Keratinocyte (primary cell): ENCODE data around the gene TEX53. TPM values are rescaled to one million over a fixed set of nuclear protein-coding genes. Genes with fewer than 3 reads are reported as not detected.

Experiments
- DNase-seq: peaks from one replicate; pipeline ENCODE4 v3.0.0-alpha.2; 2011; ENCODE audit warnings: low read depth, missing footprints, low spot score
- FAIRE-seq: peaks from 2 replicates; lab custom pipeline; 2011; peaks lifted over from hg19 to GRCh38; lab: Jason Lieb, UNC
- H2AFZ ChIP-seq: 2 replicates; pipeline ENCODE4 v1.6.0; 2012; ENCODE audit warnings: low read length, control low read depth, inconsistent platforms; ENCODE audit not compliant: control insufficient read depth
- H3K27ac ChIP-seq: 2 replicates; pipeline ENCODE4 v1.5.1; 2011; ENCODE audit warnings: low read length; ENCODE audit not compliant: control insufficient read depth, insufficient read depth
- H3K27me3 ChIP-seq: 3 replicates; pipeline ENCODE4 v1.6.0; 2011; ENCODE audit warnings: low read length; ENCODE audit not compliant: control insufficient read depth, insufficient read depth; ENCODE audit errors: extremely low read depth
- H3K36me3 ChIP-seq, 2 experiments: 2 replicates in 1 of 2; 3 replicates in 1 of 2; pipeline ENCODE4 v1.5.1; 2011; ENCODE audit warnings: low read length in 2 of 2, mild to moderate bottlenecking in 1 of 2; ENCODE audit not compliant: control insufficient read depth in 2 of 2, insufficient read depth in 2 of 2; ENCODE audit errors: extremely low read depth in 1 of 2
- H3K4me1 ChIP-seq: 3 replicates; pipeline ENCODE4 v1.5.1; 2011; ENCODE audit warnings: low read length; ENCODE audit not compliant: control insufficient read depth, insufficient read depth; ENCODE audit errors: extremely low read depth
- H3K4me2 ChIP-seq: 3 replicates; pipeline ENCODE4 v1.6.0; 2011; ENCODE audit warnings: low read depth, low read length; ENCODE audit not compliant: control insufficient read depth, insufficient read depth; ENCODE audit errors: extremely low read depth
- H3K4me3 ChIP-seq, 3 experiments: fragments of 200-600 bp in 1 of 3; sonication (generic) in 1 of 3; 2 replicates in 2 of 3; 3 replicates in 1 of 3; pipeline ENCODE4 v1.5.1; 2011 to 2016; ENCODE audit warnings: low read length in 3 of 3, mild to moderate bottlenecking in 3 of 3, control low read depth in 2 of 3, inconsistent platforms in 1 of 3, low read depth in 1 of 3, mixed read lengths in 1 of 3, mixed run types in 1 of 3, moderate library complexity in 1 of 3; ENCODE audit not compliant: control insufficient read depth in 2 of 3, insufficient read depth in 2 of 3; ENCODE audit errors: extremely low read depth in 1 of 3
- H3K79me2 ChIP-seq: 2 replicates; pipeline ENCODE4 v1.6.0; 2012; ENCODE audit warnings: low read length; ENCODE audit not compliant: control insufficient read depth, insufficient read depth
- H3K9ac ChIP-seq: 3 replicates; pipeline ENCODE4 v1.6.0; 2011; ENCODE audit warnings: low read length; ENCODE audit not compliant: control insufficient read depth, insufficient read depth; ENCODE audit errors: extremely low read depth
- H3K9me1 ChIP-seq: 3 replicates; pipeline ENCODE4 v1.6.0; 2011; ENCODE audit warnings: low read length; ENCODE audit not compliant: control insufficient read depth, insufficient read depth; ENCODE audit errors: extremely low read depth
- H3K9me3 ChIP-seq: 2 replicates; pipeline ENCODE4 v1.5.1; 2012; ENCODE audit warnings: low read depth, low read length; ENCODE audit not compliant: control insufficient read depth
- H4K20me1 ChIP-seq: 3 replicates; pipeline ENCODE4 v1.6.0; 2011; ENCODE audit warnings: low read length; ENCODE audit not compliant: control insufficient read depth, insufficient read depth; ENCODE audit errors: extremely low read depth
- EZH2 ChIP-seq: IDR thresholded peaks from one replicate; pipeline ENCODE4 v1.6.1; 2012; ENCODE audit warnings: inconsistent platforms, mild to moderate bottlenecking, low read length, moderate library complexity
- dilution Hi-C: fragments of 300-500 bp; cut with MboI; formaldehyde crosslinking; loops from one replicate; pipeline ENCODE4 v1.7.0; 2020; ENCODE audit warnings: low sequenced_read_pairs; ENCODE audit not compliant: extremely low pct_ligation_motif_present
- polyA plus RNA-seq, 5 experiments: library from polyadenylated mRNA; depleted of rRNA in 3 of 5; stranded (reverse) in 3 of 5; stranded (forward) in 1 of 5; unstranded in 1 of 5; fragments of >200 nt; gene quantifications; 1 replicate in 1 of 5; 2 replicates in 3 of 5; 3 replicates in 1 of 5; pipeline versions ENCODE4 v1.2.1 to v1.2.3, GENCODE V29; 2011 to 2012; ENCODE audit warnings: missing spikeins in 2 of 5, low read depth in 1 of 5, low replicate concordance in 1 of 5
- TF ChIP-seq, protein P1 (sequence below), 3 experiments: IDR thresholded peaks in 1 of 3; conservative IDR thresholded peaks in 1 of 3; optimal IDR thresholded peaks in 1 of 3; 2 replicates in 2 of 3; 3 replicates in 1 of 3; pipeline versions ENCODE3 to v1.5.1; 2011; ENCODE audit warnings: low read length in 3 of 3, mild to moderate bottlenecking in 3 of 3, moderate library complexity in 2 of 3, control low read depth in 1 of 3, inconsistent platforms in 1 of 3; ENCODE audit not compliant: insufficient read depth in 2 of 3; ENCODE audit errors: extremely low read depth in 1 of 3

TEX53 gene
- polyA plus RNA-seq, 1 donor (not counting 4 experiments of a cell fraction or from before 2014, with no cell fraction given) = not detected

DNA sequence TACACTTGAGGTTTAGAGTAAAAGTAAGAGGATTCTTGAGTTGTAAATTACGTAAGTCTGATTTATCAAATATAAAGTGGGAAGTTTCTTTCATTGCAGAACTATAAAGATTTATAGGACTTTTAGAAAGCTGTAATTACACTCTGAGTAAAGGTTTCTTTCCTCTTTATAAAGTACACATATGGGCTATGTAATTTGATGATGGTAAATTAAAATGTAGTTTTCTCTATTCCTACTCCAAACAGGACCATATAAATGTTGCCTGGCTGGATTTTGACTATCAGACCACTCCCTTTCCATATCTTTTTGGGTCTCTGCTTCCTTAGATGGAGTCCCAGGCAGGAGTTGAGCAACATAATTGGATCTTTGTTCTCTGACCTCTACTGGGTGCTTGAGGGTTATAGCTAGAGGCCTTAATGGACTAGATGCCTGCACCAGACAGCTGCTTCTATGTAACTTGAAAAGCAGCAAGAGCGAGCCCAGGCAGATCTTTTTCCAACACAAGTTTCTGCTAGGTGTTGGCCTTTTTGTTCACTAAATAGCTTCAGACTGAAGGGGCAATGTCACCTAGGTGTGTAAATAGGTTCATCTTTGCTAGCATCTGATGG is 35.7 kb upstream of the TEX53 start:
- Histone ChIP-seq H3K27ac (no peak overlapping the region), H4K20me1 (no peaks in the 10 kb centered on the region), H3K4me3 (no peak overlapping the region), H3K36me3 (no peaks in the 10 kb centered on the region), H3K79me2 (no peaks in the 10 kb centered on the region), H3K4me2 (peak overlapping the region; percentile 39), H3K9ac (no peak overlapping the region), H3K27me3 (no peaks in the 10 kb centered on the region), H3K4me1 (peaks cover 48% of the 10 kb centered on the region), H3K9me3 (no peaks in the 10 kb centered on the region), H3K9me1 (no peaks in the 10 kb centered on the region), H2AFZ (no peak overlapping the region)
- dilution Hi-C loops = loop anchor here (25.0 kb wide), 1 partner anchor 319 kb away; no protein-coding TSS in a partner anchor
- DNase-seq = no peak
- TF ChIP-seq EZH2 = no peak
- TF ChIP-seq, protein P1, sequence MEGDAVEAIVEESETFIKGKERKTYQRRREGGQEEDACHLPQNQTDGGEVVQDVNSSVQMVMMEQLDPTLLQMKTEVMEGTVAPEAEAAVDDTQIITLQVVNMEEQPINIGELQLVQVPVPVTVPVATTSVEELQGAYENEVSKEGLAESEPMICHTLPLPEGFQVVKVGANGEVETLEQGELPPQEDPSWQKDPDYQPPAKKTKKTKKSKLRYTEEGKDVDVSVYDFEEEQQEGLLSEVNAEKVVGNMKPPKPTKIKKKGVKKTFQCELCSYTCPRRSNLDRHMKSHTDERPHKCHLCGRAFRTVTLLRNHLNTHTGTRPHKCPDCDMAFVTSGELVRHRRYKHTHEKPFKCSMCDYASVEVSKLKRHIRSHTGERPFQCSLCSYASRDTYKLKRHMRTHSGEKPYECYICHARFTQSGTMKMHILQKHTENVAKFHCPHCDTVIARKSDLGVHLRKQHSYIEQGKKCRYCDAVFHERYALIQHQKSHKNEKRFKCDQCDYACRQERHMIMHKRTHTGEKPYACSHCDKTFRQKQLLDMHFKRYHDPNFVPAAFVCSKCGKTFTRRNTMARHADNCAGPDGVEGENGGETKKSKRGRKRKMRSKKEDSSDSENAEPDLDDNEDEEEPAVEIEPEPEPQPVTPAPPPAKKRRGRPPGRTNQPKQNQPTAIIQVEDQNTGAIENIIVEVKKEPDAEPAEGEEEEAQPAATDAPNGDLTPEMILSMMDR (optimal IDR thresholded peaks at IDR 0.05 in 1 of 3, IDR thresholded peaks at IDR 0.05 in 1 of 3, conservative IDR thresholded peaks at IDR 0.05 in 1 of 3; ENCODE audit: extremely low read depth in 1 of 3, insufficient read depth in 2 of 3, low read length in 3 of 3) = no peak
- no peak for FAIRE-seq

DNA sequence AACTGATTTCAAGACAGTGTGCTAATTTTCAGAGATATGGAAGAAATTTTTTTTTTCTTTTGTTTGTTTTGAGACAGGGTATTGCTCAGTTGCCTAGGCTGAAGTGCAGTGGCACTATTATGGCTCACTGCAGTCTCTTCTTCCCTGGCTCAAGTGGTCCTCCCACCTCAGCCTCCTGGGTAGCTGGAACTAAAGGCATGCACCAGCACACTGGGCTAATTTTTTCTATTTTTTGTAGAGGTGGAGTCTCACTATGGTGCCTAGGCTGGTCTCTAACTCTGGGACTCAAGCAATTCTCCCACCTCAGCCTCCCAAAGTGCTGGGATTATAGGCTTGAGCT is 34.3 kb upstream of the TEX53 start:
- Histone ChIP-seq H2AFZ (no peak overlapping the region), H3K9me3 (no peaks in the 10 kb centered on the region), H3K4me3 (no peak overlapping the region), H3K9ac (no peak overlapping the region), H3K27ac (peak overlapping the region; percentile 57), H3K4me1 (peaks cover 43% of the 10 kb centered on the region), H3K9me1 (no peaks in the 10 kb centered on the region), H3K4me2 (peak overlapping the region; percentile 13), H4K20me1 (no peaks in the 10 kb centered on the region), H3K27me3 (no peaks in the 10 kb centered on the region), H3K79me2 (no peaks in the 10 kb centered on the region), H3K36me3 (no peaks in the 10 kb centered on the region)
- TF ChIP-seq, protein P1 (optimal IDR thresholded peaks at IDR 0.05 in 1 of 3, IDR thresholded peaks at IDR 0.05 in 1 of 3, conservative IDR thresholded peaks at IDR 0.05 in 1 of 3; ENCODE audit: extremely low read depth in 1 of 3, insufficient read depth in 2 of 3, low read length in 3 of 3) = no peak
- TF ChIP-seq EZH2 = no peak
- FAIRE-seq = peak; percentile 68
- dilution Hi-C loops = loop anchor here (25.0 kb wide), 1 partner anchor 320 kb away; no protein-coding TSS in a partner anchor
- no peak for DNase-seq
